ENCODE results near the gene TBX3. TPM values are rescaled to one million over a fixed set of nuclear protein-coding genes. Genes with fewer than 3 reads are reported as not detected.

Gene TBX3
- total RNA-seq, 2 experiments from 2014 or later, result not detected

GRCh38 chr12:114701104-114701414 lies 17.1 kb upstream of the TBX3 start:
- Histone ChIP-seq H3K9me2 (ENCODE audit: insufficient read depth, low read length) (no peaks in the 10 kb centered on the region), H3K4me3 (ENCODE audit: low read depth, low read length, poor library complexity, severe bottlenecking) (no peak overlapping the region), H3K36me3 (ENCODE audit: insufficient read depth, low read length) (no peaks in the 10 kb centered on the region), H2AFZ (ENCODE audit: low read length) (no peak overlapping the region), H3K4me1 (ENCODE audit: insufficient read depth, low read length, poor library complexity, severe bottlenecking) (no peaks in the 10 kb centered on the region), H3K27ac (ENCODE audit: low read depth, low read length, poor library complexity, severe bottlenecking) (no peak overlapping the region), H3K9me3 (ENCODE audit: low read length) (no peaks in the 10 kb centered on the region), H3K4me2 (ENCODE audit: low read length) (no peak overlapping the region), H3K79me2 (ENCODE audit: insufficient read depth, low read depth, low read length) (no peaks in the 10 kb centered on the region), H4K20me1 (ENCODE audit: insufficient read depth, low read length) (no peaks in the 10 kb centered on the region)
- no peak for DNase-seq (ENCODE audit: low spot score)
- no TSS peak for BruUV-seq (replicated peaks)
- intact Hi-C loops (cut with micrococcal nuclease; ENCODE audit: unreplicated experiment), result no loop called here
- ChIA-PET CTCF (ENCODE audit: unreplicated experiment) (no interaction called here), POLR2A (interaction anchor here (1.1 kb wide), 1 partner anchor 31 kb away, joined by 3 read pairs; no protein-coding TSS in a partner anchor)
- TF ChIP-seq CTCF (conservative IDR thresholded peaks at IDR 0.05; ENCODE audit: low read length), result no peak
- TF ChIP-seq EZH2phosphoT487 (IDR thresholded peaks at IDR 0.05; ENCODE audit: borderline replicate concordance, low read depth, low read length), result no peak

- ChIA-PET POLR2A (interaction anchor here (0.6 to 1.1 kb wide), 2 partner anchors 32 to 194 kb away, joined by 3 to 4 read pairs; no protein-coding TSS in a partner anchor), CTCF (ENCODE audit: unreplicated experiment) (no interaction called here)
- no peak overlapping the region for H3K4me3 ChIP-seq (ENCODE audit: low read depth, low read length, poor library complexity, severe bottlenecking)
- no peak for TF ChIP-seq EZH2phosphoT487 (IDR thresholded peaks at IDR 0.05; ENCODE audit: borderline replicate concordance, low read depth, low read length)
- TF ChIP-seq CTCF (conservative IDR thresholded peaks at IDR 0.05; ENCODE audit: low read length), result no peak
- BruUV-seq (replicated peaks), result no TSS peak
- no peaks in the 10 kb centered on the region for H3K4me1 ChIP-seq (ENCODE audit: insufficient read depth, low read length, poor library complexity, severe bottlenecking)
- no peaks in the 10 kb centered on the region for H3K9me3 ChIP-seq (ENCODE audit: low read length)
- no peaks in the 10 kb centered on the region for H3K79me2 ChIP-seq (ENCODE audit: insufficient read depth, low read depth, low read length)
- H3K36me3 ChIP-seq (ENCODE audit: insufficient read depth, low read length), result no peaks in the 10 kb centered on the region
- DNase-seq (ENCODE audit: low spot score), result no peak
- no peak overlapping the region for H3K4me2 ChIP-seq (ENCODE audit: low read length)
- intact Hi-C loops (cut with micrococcal nuclease; ENCODE audit: unreplicated experiment), result no loop called here
- H2AFZ ChIP-seq (ENCODE audit: low read length), result no peak overlapping the region
- no peaks in the 10 kb centered on the region for H4K20me1 ChIP-seq (ENCODE audit: insufficient read depth, low read length)
- H3K27ac ChIP-seq (ENCODE audit: low read depth, low read length, poor library complexity, severe bottlenecking), result no peak overlapping the region
- no peaks in the 10 kb centered on the region for H3K9me2 ChIP-seq (ENCODE audit: insufficient read depth, low read length)
These were observed 16.6 kb upstream of the TBX3 start for GRCh38 chr12:114700392-114701103.

- no peaks in the 10 kb centered on the region for H3K4me1 ChIP-seq (ENCODE audit: insufficient read depth, low read length, poor library complexity, severe bottlenecking)
- no peaks in the 10 kb centered on the region for H3K9me2 ChIP-seq (ENCODE audit: insufficient read depth, low read length)
- no peaks in the 10 kb centered on the region for H3K79me2 ChIP-seq (ENCODE audit: insufficient read depth, low read depth, low read length)
- ChIA-PET CTCF (ENCODE audit: unreplicated experiment) (no interaction called here), POLR2A (no interaction called here)
- H3K27ac ChIP-seq (ENCODE audit: low read depth, low read length, poor library complexity, severe bottlenecking), result no peak overlapping the region
- TF ChIP-seq CTCF (conservative IDR thresholded peaks at IDR 0.05; ENCODE audit: low read length) (no peak), EZH2phosphoT487 (IDR thresholded peaks at IDR 0.05; ENCODE audit: borderline replicate concordance, low read depth, low read length) (no peak)
- no peak for DNase-seq (ENCODE audit: low spot score)
- no peaks in the 10 kb centered on the region for H3K9me3 ChIP-seq (ENCODE audit: low read length)
- no peak overlapping the region for H2AFZ ChIP-seq (ENCODE audit: low read length)
- no peaks in the 10 kb centered on the region for H3K36me3 ChIP-seq (ENCODE audit: insufficient read depth, low read length)
- H4K20me1 ChIP-seq (ENCODE audit: insufficient read depth, low read length), result no peaks in the 10 kb centered on the region
- intact Hi-C loops (cut with micrococcal nuclease; ENCODE audit: unreplicated experiment), result no loop called here
- H3K4me3 ChIP-seq (ENCODE audit: low read depth, low read length, poor library complexity, severe bottlenecking), result no peak overlapping the region
- BruUV-seq (replicated peaks), result no TSS peak
- H3K4me2 ChIP-seq (ENCODE audit: low read length), result no peak overlapping the region
These were observed 14.7 kb upstream of the TBX3 start for GRCh38 chr12:114698566-114699163.

Data from OCI-LY7 (cell line).